GM10266 (cell line): ENCODE results near the gene TSPAN13.
A peak's percentile ranks its signal among the peaks of the same experiment; 100 is the strongest.

Source experiments
- DNase-seq: peaks from one replicate; pipeline ENCODE4 v3.0.0; 2012; ENCODE audit errors: extremely low spot score
- CTCF ChIP-seq: IDR thresholded peaks from 2 replicates; pipeline ENCODE4 v1.5.1; 2012; ENCODE audit warnings: mild to moderate bottlenecking, low read depth; ENCODE audit not compliant: control insufficient read depth, insufficient read depth; ENCODE audit errors: missing control alignments

The TSPAN13 gene

GRCh38 chr7:16753102-16753931 is at the start of gene TSPAN13:
TSPAN13 (plus strand) TSS chr7:16753755; CDS start chr7:16753968, 213 bp downstream.
- no peak for TF ChIP-seq CTCF
- peak; percentile 51 for DNase-seq

GRCh38 chr7:16708511-16708910 is 45.0 kb upstream of the TSPAN13 start:
- no peak for TF ChIP-seq CTCF
- no peak for DNase-seq

- no peak for TF ChIP-seq CTCF
- no peak for DNase-seq
Observed at GRCh38 chr7:16708980-16709379, 44.6 kb upstream of the TSPAN13 start.

GRCh38 chr7:16710651-16711050 is 42.9 kb upstream of the TSPAN13 start:
- no peak for DNase-seq
- no peak for TF ChIP-seq CTCF

DNA sequence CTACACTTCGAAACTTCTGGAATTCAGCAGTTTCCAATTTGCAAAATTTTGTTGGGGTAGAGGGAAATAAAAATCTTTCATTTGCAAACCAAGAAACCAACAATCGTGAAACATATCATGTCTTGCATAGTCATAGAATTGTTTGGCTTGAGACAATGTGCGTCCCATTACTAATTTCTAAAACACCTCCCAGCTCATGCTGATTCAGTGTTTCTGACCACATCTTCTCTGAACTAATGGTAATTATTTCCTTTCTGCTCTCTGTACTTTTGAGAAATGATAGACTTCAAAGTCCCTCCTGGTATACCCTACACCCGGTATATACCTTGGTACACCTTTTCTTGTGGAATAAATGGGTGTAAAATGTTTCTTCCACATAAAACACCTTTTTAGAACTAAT is 41.8 kb upstream of the TSPAN13 start:
- no peak for TF ChIP-seq CTCF
- DNase-seq, result no peak

DNA sequence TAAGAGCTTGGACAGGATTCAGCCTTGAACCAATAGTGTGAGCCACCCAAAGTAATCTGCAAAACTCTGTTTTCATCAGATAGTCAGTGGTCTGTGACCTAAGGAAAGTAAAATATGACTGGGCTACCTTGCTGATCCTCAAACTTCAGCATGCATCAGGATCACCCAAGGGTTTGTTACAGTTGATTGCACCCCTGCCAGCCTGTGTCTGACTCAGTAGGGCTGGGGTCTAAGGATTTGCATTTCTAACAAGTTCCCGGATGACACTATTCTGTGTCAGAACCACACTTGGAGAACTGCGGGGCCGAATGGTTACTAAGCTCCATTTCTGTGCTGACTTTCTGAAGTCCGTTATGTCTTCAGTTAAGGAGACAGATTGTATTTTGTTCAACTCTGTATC is 40.6 kb upstream of the TSPAN13 start:
- no peak for TF ChIP-seq CTCF
- DNase-seq, result no peak

- no peak for TF ChIP-seq CTCF
- DNase-seq, result no peak
Observed at GRCh38 chr7:16715928-16716327, 37.6 kb upstream of the TSPAN13 start.
